HepG2 (cell line): ENCODE data around the gene PNMA8C. TPM values are rescaled to one million over a fixed set of nuclear protein-coding genes. Genes with fewer than 3 reads are reported as not detected.

ENCODE experiments used
- AFF4 ChIP-seq: sonication (generic); formaldehyde crosslinking; IDR thresholded peaks from 2 replicates; pipeline ENCODE4 v1.4.0; 2020; ENCODE audit warnings: missing genetic modification reagents
- DMAP1 ChIP-seq: IDR thresholded peaks from 2 replicates; pipeline ENCODE4 v1.6.1; 2016
- ERF ChIP-seq: IDR thresholded peaks from 2 replicates; pipeline ENCODE4 v1.6.1; 2018; ENCODE audit warnings: missing biosample characterization, missing genetic modification reagents
- HNRNPUL1 ChIP-seq: fragments of 200-400 bp; formaldehyde crosslinking; IDR thresholded peaks from 2 replicates; pipeline ENCODE4 v1.6.1; 2017; ENCODE audit warnings: low read depth, mild to moderate bottlenecking, low read length, moderate library complexity
- PLRG1 ChIP-seq: fragments of 450-650 bp; conservative IDR thresholded peaks from 2 replicates; pipeline ENCODE4 v1.6.1; 2016
- POLR2G ChIP-seq: fragments of 200-400 bp; formaldehyde crosslinking; IDR thresholded peaks from 2 replicates; pipeline ENCODE4 v1.6.1; 2018; ENCODE audit warnings: mild to moderate bottlenecking, low read depth, low read length, moderate library complexity
- RFXANK ChIP-seq: IDR thresholded peaks from 2 replicates; pipeline ENCODE4 v1.6.1; 2016
- RORA ChIP-seq: sonication (generic); formaldehyde crosslinking; IDR thresholded peaks from 2 replicates; pipeline ENCODE4 v1.5.0; 2020; ENCODE audit warnings: mild to moderate bottlenecking, missing genetic modification reagents, moderate library complexity
- RXRA ChIP-seq: sonication (generic); formaldehyde crosslinking; IDR thresholded peaks from 2 replicates; pipeline ENCODE4 v1.5.1; 2020; ENCODE audit warnings: missing genetic modification reagents
- SP1 ChIP-seq, 2 experiments: fragments of 450-650 bp in 1 of 2; sonication (generic) in 1 of 2; formaldehyde crosslinking in 1 of 2; IDR thresholded peaks; 2 replicates each; pipeline versions ENCODE4 v1.4.0 to v1.6.1; 2016 to 2020; ENCODE audit warnings: missing genetic modification reagents in 1 of 2
- SRF ChIP-seq: IDR thresholded peaks from 2 replicates; pipeline ENCODE4 v1.6.1; 2011; ENCODE audit warnings: mild to moderate bottlenecking, low read depth, low read length, moderate library complexity
- THYN1 ChIP-seq: sonication (generic); formaldehyde crosslinking; IDR thresholded peaks from 2 replicates; pipeline ENCODE4 v1.8.1; 2023; ENCODE audit warnings: low read depth, mild to moderate bottlenecking, moderate library complexity, missing genetic modification reagents, borderline replicate concordance
- ZBTB33 ChIP-seq: sonication (generic); formaldehyde crosslinking; IDR thresholded peaks from 2 replicates; pipeline ENCODE4 v1.4.0; 2020; ENCODE audit warnings: missing genetic modification reagents
- ZFY ChIP-seq: sonication (generic); formaldehyde crosslinking; IDR thresholded peaks from 2 replicates; pipeline ENCODE4 v1.4.0; 2020; ENCODE audit warnings: missing genetic modification reagents
- ZNF383 ChIP-seq: sonication (generic); formaldehyde crosslinking; IDR thresholded peaks from 2 replicates; pipeline ENCODE4 v1.4.0; 2020; ENCODE audit warnings: missing genetic modification reagents, mild to moderate bottlenecking, borderline replicate concordance
- ZNF460 ChIP-seq: sonication (generic); formaldehyde crosslinking; IDR thresholded peaks from 2 replicates; pipeline ENCODE4 v1.5.1; 2020; ENCODE audit warnings: missing genetic modification reagents, mild to moderate bottlenecking, borderline replicate concordance
- ZNF501 ChIP-seq: sonication (generic); formaldehyde crosslinking; IDR thresholded peaks from 2 replicates; pipeline ENCODE4 v1.5.1; 2020; ENCODE audit warnings: mild to moderate bottlenecking, moderate library complexity, missing genetic modification reagents
- ZNF563 ChIP-seq: sonication (generic); formaldehyde crosslinking; IDR thresholded peaks from 2 replicates; pipeline ENCODE4 v1.8.0; 2022; ENCODE audit warnings: mild to moderate bottlenecking, moderate library complexity, missing genetic modification reagents
- ZNF577 ChIP-seq: sonication (generic); formaldehyde crosslinking; IDR thresholded peaks from 2 replicates; pipeline ENCODE4 v1.4.0; 2020; ENCODE audit warnings: mild to moderate bottlenecking, low read depth, missing genetic modification reagents, borderline replicate concordance
- ZNF775 ChIP-seq: sonication (generic); formaldehyde crosslinking; IDR thresholded peaks from 2 replicates; pipeline ENCODE4 v1.4.0; 2020; ENCODE audit warnings: missing genetic modification reagents, mild to moderate bottlenecking, moderate library complexity, borderline replicate concordance
- polyA plus RNA-seq, 8 experiments: library from polyadenylated mRNA; depleted of rRNA in 3 of 8; stranded (reverse) in 7 of 8; unstranded in 1 of 8; fragments of >200 nt; fragmentation: Illumina TruSeq in 4 of 8; extraction: Trizol in 4 of 8; gene quantifications; 2 replicates each; pipeline versions ENCODE4 v1.2.1 to v1.2.3, GENCODE V29; 2011 to 2016; ENCODE audit warnings: low read depth in 4 of 8, missing spikeins in 1 of 8, mixed read lengths in 1 of 8; ENCODE audit not compliant: insufficient read depth in 1 of 8
- total RNA-seq, 5 experiments: library from RNA; depleted of rRNA; stranded (reverse); fragments of >200 nt; fragmentation: Illumina TruSeq; extraction: Trizol; gene quantifications; 2 replicates each; pipeline ENCODE4 v1.2.3, GENCODE V29; 2016; ENCODE audit warnings: low read depth in 1 of 5
- TF ChIP-seq, protein P1 (sequence below): sonication (generic); formaldehyde crosslinking; IDR thresholded peaks from 2 replicates; pipeline ENCODE4 v1.5.0; 2020; ENCODE audit warnings: missing genetic modification reagents, mild to moderate bottlenecking, borderline replicate concordance
- TF ChIP-seq, protein P2 (sequence below): sonication (generic); formaldehyde crosslinking; conservative IDR thresholded peaks from 2 replicates; pipeline ENCODE4 v1.4.0; 2020; ENCODE audit warnings: missing genetic modification reagents

The PNMA8C gene
- total and polyA plus RNA-seq, 2 of the 13 experiments (the other 11 are each of a cell fraction or from before 2014, with no cell fraction given): not detected

GRCh38 chr19:46404055-46404752, 24.5 kb downstream of the PNMA8C start (continued):
- TF ChIP-seq ZNF563 (CRISPR knock-in tag): no peak; the same call in 1 of the 2 replicates
- peak; percentile 85 for TF ChIP-seq DMAP1
- TF ChIP-seq ZNF775 (CRISPR knock-in tag): no peak
- peak; percentile 19; the same call in 1 of the 2 replicates for TF ChIP-seq ZNF460 (CRISPR knock-in tag)
- no peak for TF ChIP-seq THYN1 (CRISPR knock-in tag)
- TF ChIP-seq RFXANK (CRISPR knock-in tag): no peak
- TF ChIP-seq, protein P1, sequence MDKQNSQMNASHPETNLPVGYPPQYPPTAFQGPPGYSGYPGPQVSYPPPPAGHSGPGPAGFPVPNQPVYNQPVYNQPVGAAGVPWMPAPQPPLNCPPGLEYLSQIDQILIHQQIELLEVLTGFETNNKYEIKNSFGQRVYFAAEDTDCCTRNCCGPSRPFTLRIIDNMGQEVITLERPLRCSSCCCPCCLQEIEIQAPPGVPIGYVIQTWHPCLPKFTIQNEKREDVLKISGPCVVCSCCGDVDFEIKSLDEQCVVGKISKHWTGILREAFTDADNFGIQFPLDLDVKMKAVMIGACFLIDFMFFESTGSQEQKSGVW (CRISPR knock-in tag): no peak
- TF ChIP-seq RXRA: 0 out of 2 replicates have a peak, but pooled peaks have one; percentile 13
- TF ChIP-seq ZNF383 (CRISPR knock-in tag): no peak
- TF ChIP-seq RORA: no peak
- TF ChIP-seq ZNF501: peak; percentile 82
- TF ChIP-seq ZNF577 (CRISPR knock-in tag): no peak
- peak; percentile 87 for TF ChIP-seq ZFY
- TF ChIP-seq AFF4 (CRISPR knock-in tag): no peak
- TF ChIP-seq, protein P2, sequence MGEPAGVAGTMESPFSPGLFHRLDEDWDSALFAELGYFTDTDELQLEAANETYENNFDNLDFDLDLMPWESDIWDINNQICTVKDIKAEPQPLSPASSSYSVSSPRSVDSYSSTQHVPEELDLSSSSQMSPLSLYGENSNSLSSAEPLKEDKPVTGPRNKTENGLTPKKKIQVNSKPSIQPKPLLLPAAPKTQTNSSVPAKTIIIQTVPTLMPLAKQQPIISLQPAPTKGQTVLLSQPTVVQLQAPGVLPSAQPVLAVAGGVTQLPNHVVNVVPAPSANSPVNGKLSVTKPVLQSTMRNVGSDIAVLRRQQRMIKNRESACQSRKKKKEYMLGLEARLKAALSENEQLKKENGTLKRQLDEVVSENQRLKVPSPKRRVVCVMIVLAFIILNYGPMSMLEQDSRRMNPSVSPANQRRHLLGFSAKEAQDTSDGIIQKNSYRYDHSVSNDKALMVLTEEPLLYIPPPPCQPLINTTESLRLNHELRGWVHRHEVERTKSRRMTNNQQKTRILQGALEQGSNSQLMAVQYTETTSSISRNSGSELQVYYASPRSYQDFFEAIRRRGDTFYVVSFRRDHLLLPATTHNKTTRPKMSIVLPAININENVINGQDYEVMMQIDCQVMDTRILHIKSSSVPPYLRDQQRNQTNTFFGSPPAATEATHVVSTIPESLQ: 0 out of 2 replicates have a peak, but pooled peaks have one; percentile 54
- TF ChIP-seq ERF: peak; percentile 28; the same call in 1 of the 2 replicates
- no peak for TF ChIP-seq SRF
- TF ChIP-seq PLRG1: no peak
- no peak for TF ChIP-seq SP1 (IDR thresholded peaks at IDR 0.05)
- peak; percentile 13; the same call in 1 of the 2 replicates for TF ChIP-seq SP1 (CRISPR knock-in tag; IDR thresholded peaks at IDR 0.05)
- no peak for TF ChIP-seq ZBTB33 (CRISPR knock-in tag)
- TF ChIP-seq POLR2G: peak; percentile 68
- 0 out of 2 replicates have a peak, but pooled peaks have one; percentile 21 for TF ChIP-seq HNRNPUL1
